GM19328 (cell line): Measurements from ENCODE around the gene USP21.
"Not testable (repeated sequence)": the region's sequence is repeated elsewhere in the genome, so short reads cannot be mapped to it uniquely, and the experiment has no call there.

Source experiments
- ATAC-seq: cut with Tn5 transposase; IDR thresholded peaks from one replicate; pipeline ENCODE4 v1.9.1; 2021; ENCODE audit warnings: mild to moderate bottlenecking, moderate library complexity; ENCODE audit not compliant: unreplicated experiment

USP21 gene

GRCh38 chr1:161159087-161159912 lies at the start of gene USP21:
TSS of gene USP21 (plus strand) at chr1:161159500. CDS start at chr1:161160641, 1,141 bp downstream.
- peak; percentile 79 for ATAC-seq

- no peak for ATAC-seq
Observed at GRCh38 chr1:161111117-161111516, 48.2 kb upstream of the USP21 start.

GRCh38 chr1:161111527-161111926 lies 47.8 kb upstream of the USP21 start:
- ATAC-seq: no peak

- ATAC-seq: no peak
Observed at GRCh38 chr1:161113915-161114314, 45.4 kb upstream of the USP21 start.

- no peak for ATAC-seq
Observed at GRCh38 chr1:161114556-161114955, 44.7 kb upstream of the USP21 start.

- ATAC-seq: no peak
Observed at GRCh38 chr1:161115132-161115711, 44.1 kb upstream of the USP21 start.

GRCh38 chr1:161115961-161116360 lies 43.3 kb upstream of the USP21 start:
- not testable (repeated sequence) for ATAC-seq

- ATAC-seq: peak; percentile 81
Observed at GRCh38 chr1:161117759-161118581, 41.3 kb upstream of the USP21 start, which contains the start of the genes NIT1 and PFDN2. TSS of gene NIT1 (plus strand) at chr1:161118105. CDS start at chr1:161118177, 72 bp downstream. TSS of gene PFDN2 (minus strand) at chr1:161118037. CDS start at chr1:161118026, 11 bp downstream.

- ATAC-seq: no peak
Observed at GRCh38 chr1:161119092-161119903, 40.0 kb upstream of the USP21 start.

- no peak for ATAC-seq
Observed at GRCh38 chr1:161121042-161121650, 38.2 kb upstream of the USP21 start.

GRCh38 chr1:161121834-161122233 lies 37.5 kb upstream of the USP21 start:
- no peak for ATAC-seq

GRCh38 chr1:161122967-161123366 lies 36.3 kb upstream of the USP21 start:
- ATAC-seq: no peak

- no peak for ATAC-seq
Observed at GRCh38 chr1:161127649-161128048, 31.7 kb upstream of the USP21 start.

- ATAC-seq: no peak
Observed at GRCh38 chr1:161128591-161129420, 30.5 kb upstream of the USP21 start.

GRCh38 chr1:161130266-161130665 lies 29.0 kb upstream of the USP21 start:
- ATAC-seq: no peak

GRCh38 chr1:161131523-161132409 lies 27.5 kb upstream of the USP21 start:
- no peak for ATAC-seq

GRCh38 chr1:161132410-161133219 lies 26.7 kb upstream of the USP21 start, which contains the start of gene DEDD:
TSS of gene DEDD (minus strand) at chr1:161132667. CDS start at chr1:161124462, 8,205 bp downstream.
- ATAC-seq: peak; percentile 91
